Activated gamma-delta T cell (primary cell): ENCODE results near the gene MACIR.
"Not testable (repeated sequence)": the region's sequence is repeated elsewhere in the genome, so short reads cannot be mapped to it uniquely, and the experiment has no call there.

Experiments used
- DNase-seq: peaks from one replicate; lab custom pipeline; 2025; lab: John Stamatoyannopoulos, UW
- total RNA-seq, 2 donors: gene quantifications; one replicate each; lab custom pipeline; 2026; lab: John Stamatoyannopoulos, UW

Gene MACIR, protein sequence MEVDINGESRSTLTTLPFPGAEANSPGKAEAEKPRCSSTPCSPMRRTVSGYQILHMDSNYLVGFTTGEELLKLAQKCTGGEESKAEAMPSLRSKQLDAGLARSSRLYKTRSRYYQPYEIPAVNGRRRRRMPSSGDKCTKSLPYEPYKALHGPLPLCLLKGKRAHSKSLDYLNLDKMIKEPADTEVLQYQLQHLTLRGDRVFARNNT
- 6.9 to 8.2 reads per million in 2 donors for total RNA-seq

DNA sequence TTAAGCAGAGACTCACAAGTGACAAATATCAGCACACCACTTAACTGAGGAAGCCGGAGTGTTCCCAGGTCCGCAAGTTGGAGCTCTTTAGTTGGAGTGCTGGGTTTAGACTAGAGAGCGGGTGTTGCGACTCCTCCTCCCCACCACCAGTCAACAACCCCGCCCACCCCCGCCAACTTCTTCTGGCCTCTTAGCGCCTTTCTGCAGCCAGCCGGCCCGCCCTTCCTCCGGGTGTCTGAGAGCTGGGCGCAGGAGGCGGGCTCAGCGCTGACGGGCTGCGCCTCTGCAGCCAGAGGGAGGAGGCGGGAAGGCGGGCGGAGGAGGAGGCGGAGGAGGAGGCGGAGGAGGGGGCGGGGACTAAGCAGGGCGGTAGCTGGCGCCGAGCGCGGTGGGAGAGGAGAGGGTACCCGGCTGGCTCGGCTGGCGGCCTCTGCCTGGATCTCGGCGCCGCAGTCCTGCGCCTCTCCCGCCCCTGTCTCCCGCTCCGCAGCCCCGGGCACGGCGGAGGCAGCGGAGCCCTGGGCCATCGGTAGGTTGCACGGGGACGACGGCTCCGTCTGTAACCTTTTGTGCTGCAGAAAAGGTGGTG, at the start of gene MACIR:
Gene MACIR (plus strand): TSS at position 396 of the 589 bp plus-strand sequence. CDS start 17,157 bp downstream, outside the sequence.
- DNase-seq = peak; percentile 89

DNA sequence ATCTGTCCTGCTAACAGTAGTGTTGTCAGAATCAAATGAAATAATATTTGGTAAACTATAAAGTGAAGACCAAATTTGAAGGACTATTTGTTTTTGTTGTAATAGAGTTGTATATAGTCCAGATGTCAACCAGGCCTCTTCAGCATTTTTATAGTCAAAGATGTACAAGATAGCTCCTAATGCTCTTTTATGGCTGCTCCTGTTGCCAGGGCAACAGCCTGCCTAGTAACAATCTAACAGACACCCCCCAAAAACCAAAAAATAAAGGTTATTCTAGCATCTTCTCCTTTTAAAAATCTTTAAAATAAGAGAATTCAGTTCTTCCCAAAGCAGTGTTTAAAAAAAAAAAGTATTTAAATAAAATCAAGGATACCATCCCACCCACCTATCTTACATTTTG, 49.5 kb upstream of the MACIR start:
- no peak for DNase-seq

DNA sequence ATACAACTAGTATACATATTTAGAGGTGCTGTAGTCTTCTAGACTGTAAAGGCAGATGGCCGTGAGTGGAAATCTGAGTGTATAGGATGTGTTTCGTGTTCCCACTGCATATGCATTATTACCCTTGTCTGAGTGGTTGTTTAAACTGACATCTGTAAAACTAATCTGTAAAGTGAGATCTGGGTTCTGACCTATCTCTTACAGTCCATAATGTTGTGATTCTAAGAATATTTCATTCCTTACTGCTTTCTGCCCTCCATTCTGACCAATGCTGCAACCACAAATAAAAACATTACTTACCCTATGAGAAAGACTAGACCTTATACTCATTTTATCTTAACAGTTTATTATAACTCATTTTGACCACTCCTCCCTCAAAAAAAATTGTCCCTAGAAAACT, 47.6 kb upstream of the MACIR start:
- DNase-seq = no peak

DNA sequence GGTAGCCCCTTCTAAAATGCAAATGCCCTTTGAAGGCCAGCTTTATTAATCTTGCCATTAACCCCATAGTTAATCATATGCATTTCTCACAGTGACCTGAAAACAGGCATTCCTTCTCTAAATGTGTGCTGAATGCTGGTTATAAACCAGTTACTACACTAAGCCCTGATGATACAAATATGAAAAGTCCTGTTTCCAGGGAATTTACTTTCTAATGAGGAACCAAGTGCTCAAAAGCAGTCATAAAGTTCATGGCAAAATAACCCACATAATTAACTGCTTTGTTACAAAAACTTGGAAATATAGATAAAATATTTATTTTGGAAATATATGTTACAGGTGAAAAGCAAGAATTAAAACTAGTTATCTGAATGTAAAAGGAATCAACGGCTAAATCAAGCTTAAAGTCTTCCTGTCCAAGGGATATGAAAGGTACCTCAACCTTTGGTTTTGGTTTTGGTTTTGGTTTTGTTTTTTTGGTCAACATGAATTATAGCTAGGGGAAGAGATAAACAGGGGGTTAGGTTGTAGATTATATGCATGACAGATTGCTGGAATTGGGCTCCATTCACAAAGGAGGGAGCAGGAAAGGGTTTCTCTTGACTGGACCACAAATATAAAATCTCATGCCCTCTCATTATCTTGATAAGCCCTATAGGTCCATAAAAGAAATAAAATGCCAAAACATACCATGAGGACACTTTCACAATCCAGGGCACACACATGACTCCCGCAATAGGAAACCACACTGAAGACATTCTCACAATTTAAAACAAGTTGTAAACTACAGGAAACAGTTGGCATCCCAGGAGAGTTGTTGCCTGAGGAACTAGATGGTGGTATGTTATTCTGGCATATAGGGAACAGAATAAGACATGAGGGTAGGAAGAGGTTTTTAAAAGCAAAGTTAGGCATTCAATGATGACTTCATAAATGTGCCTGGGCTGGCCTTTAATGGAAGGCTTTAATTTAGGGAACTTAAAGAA, 46.7 kb upstream of the MACIR start:
- no peak for DNase-seq

DNA sequence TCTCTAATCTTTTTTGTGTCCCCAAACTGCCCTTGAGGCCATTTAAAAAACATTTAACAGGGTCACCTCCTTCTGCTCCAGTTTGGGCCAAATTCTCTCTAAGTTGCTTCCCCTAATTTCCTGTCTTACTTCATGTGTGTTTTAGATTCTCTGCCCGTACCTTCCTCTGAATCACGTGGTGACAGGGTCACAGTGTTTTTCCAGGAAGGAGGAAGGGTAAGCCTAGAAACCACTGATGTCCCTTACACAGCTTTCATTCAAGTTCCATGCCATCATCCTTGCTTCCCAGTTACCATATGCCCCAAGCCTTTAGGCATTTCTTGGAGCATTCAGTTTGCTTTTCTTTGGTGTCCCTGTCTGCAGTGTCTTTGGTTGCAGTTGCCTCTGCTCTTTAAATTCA, 42.4 kb upstream of the MACIR start:
- no peak for DNase-seq

DNA sequence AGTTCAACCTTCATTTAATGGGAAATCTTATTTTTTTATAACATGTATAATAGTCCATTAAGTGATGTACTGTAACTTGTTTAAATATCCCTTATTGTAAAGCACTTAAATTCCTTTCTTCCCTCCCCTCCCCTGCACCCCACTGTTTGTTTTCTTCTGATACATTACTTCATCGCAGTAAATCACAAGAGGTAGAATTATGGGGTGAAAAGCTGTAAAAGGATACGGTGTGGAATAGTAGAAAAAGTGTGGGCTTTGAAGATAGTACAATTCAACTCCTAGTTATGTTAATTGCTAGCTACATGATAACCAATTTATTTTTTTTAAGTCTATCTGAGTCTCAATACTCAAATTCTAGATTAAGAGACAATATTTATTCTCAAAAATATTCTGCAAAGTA, 41.9 kb upstream of the MACIR start:
- no peak for DNase-seq

DNA sequence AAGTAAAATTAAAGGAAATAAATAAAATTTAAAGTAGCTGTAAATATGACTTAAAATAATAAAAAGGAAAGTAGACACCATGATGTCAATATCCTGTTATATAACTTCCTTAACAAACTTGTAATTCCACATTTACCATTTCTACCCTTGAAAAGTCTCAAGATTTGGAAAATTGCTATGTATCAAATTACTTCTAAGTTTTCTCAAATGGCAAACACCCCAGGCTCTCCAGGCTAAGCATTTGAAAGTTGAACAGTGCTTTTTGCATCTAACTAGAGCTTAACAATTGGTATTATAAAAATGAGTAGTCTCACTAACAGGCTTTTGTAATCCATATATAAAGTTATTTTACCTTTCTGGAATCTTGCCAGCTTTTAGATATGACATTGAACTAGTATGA, 41.5 kb upstream of the MACIR start:
- no peak for DNase-seq

DNA sequence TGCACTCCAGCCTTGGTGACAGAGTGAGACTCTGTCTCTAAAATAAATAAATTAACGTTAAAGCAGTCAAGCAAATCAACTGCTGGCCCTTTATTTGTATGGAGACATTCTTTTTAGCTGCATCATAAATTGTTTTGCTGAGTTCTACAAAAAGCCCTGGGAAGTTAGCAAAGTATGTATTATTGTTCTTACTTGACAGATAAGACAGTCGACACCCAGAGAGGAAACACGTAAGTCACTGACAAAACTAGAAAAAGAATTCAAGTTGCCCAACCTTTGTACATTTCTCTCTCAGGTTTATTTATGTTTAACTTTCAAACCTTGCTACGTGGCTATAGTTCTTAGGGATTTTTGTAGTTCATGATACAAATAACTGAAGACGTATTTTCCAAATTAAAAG, 40.4 kb upstream of the MACIR start:
- DNase-seq = no peak

DNA sequence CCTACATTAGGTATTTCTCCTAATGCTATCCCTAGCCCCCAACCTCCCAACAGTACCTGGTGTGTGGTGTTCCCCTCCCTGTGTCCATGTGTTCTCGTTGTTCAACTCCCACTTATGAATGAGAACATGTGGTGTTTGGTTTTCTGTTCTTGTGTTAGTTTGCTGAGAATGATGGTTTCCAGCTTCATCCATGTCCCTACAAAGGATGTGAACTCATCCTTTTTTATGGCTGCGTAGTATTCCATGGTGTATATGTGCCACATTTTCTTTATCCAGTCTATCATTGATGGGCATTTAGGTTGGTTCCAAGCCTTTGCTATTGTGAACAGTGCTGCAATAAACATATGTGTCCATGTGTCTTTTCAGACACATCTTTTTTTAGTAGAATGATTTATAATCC, 39.5 kb upstream of the MACIR start:
- not testable (repeated sequence) for DNase-seq

DNA sequence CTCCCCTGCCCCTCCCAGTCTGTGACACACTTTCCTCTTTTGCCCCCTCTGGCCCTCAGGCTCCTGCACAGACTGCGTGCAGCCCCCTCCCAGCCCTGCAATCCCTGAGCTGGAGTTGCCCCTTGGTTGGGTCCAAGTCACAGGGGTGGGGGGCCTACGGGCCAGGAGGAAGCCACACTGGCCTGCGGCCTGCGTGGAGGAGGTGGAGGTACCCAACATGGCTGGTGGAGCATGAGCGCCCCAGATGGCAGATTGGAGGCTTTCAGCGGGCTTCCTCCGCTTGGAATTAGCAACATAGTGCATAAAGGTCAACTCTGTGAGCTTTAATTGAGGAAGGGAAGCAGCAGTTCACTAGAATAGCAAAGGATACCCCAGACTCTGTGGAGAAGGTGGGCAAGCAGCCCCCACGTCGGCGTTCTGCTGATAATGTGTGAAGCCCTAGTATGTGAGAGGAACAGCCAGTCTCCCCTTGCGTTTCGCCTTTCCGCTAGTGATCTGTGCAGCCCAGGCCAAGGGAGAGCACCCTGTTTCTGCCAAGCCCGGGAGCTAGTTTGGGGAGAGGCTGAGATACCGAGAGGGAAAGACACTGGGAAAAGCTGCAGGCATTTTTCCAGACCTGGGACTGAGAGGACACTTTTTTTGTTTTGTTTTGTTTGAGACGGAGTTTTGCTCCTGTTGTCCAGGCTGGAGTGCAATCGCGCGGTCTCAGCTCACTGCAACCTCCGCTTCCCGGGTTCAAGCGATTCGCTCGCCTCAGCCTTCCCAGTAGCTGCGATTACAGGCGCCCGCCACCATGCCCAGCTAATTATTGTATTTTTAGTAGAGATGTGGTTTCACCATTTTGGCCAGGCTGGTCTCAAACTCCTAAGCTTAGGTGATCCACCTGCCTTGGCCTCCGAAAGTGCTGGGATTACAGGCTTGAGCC, 35.3 kb upstream of the MACIR start:
- DNase-seq = no peak

DNA sequence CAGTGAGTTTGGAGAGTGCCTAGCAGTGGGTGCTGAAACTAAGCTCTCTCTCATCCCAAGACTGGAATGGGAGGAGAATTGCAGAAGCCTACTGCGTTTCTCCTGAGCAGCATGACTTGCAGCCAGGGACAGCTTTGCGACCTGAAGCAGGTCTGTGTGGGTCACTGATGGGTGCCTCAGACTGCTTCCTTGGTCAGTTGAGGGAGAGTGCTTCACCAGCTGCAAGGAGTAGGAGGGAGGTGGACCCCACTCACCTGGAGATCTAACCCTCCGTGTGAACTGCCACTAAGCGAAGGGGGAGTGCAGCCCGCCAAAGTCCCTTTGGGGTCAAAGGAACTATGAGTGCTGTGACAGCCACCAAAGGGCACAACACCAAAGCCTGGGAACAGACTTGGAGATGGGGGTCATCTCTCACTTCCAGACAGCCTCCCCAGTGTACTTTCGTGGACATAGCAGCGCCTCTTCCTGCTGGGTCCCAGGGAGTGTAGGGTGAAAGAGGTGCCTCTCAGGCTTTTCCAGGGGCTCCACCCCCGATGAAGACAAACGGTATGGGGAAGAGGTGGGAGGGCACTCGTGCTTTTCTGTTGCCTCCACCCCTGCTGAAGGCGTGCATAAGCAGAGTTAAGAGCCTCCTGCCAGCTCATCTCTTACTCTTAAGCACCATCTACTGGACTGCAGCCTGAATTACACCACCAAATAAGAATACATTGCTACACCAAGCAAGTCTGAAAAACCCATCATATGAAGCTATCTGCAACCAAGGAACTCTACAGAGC, 34.3 kb upstream of the MACIR start:
- DNase-seq = no peak

DNA sequence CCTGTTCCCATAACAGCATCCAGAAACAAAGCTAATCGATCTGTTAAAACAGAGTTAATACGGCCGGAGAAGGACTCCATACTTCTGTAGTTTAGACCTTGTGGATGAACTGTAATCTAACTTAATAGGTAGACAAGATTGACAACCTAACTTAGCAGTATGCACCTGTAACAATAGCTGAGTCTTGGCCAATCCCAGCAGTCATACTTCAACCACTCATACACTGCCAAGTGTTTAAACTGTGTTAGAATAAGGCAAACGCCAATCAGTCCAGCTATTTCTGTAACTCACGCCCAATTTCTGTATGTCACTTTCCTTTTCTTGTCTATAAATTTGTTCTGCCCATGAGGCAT, 33.7 kb upstream of the MACIR start:
- DNase-seq = no peak

DNA sequence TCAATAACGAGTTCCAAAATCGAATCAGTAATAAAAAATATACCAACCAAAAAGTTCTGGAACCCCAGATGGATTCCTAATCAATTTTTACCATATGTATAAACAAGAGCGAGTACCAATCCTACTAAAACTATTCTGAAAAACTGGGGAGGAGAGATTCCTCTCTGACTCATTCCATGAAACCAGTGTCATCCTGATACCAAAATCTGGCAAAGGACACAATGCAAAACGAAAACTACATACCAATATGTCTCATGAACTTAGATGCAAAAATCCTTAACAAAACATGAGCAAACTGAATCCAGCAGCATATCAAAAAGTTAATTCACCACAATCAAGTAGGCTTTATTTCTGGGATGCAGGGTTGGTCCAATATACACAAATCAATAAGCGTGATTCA, 30.5 kb upstream of the MACIR start:
- DNase-seq = no peak

DNA sequence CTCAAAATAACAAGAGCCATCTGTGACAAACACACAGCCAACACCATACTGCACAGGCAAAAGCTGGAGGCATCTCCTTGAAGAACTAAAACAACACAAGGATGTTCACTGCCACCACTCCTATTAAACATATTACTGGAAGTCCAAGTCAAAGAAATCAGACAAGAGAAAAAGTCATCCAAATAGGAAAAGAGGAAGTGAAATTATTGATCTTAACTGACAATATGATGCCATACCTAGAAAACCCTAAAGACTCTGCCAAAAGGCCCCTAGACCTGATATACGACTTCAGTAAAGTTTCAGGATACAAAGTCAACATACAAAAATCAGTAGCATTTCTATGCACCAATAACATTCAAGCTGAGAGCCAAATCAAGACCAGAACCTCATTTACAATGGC, 30.0 kb upstream of the MACIR start:
- no peak for DNase-seq

DNA sequence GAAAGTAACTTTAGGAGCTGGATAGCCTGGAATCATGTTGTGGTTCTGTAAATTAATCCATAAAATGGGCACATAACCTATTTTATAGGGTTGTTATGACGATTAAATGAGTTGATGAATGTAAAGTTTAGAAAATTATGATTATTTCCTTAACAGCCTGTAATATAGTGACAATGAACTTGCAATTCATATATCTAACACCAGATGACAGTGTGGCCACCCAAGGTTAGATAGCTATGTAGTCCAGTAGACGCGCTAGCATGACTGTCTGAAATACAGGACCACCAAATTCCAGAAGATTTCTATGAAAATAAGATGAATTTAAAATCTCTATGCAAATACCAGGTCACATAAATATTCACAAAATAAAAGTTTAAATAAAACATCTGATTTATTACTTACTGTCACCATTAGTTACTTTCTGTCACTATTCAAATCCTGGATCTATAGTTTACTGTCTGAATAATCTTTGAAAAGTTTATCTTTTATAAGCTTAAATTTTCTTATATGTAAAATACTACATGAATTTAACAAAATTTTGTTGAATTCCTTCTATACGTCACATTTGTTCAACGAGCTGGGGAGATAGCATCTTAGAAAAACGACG, 26.1 kb upstream of the MACIR start:
- DNase-seq = no peak

DNA sequence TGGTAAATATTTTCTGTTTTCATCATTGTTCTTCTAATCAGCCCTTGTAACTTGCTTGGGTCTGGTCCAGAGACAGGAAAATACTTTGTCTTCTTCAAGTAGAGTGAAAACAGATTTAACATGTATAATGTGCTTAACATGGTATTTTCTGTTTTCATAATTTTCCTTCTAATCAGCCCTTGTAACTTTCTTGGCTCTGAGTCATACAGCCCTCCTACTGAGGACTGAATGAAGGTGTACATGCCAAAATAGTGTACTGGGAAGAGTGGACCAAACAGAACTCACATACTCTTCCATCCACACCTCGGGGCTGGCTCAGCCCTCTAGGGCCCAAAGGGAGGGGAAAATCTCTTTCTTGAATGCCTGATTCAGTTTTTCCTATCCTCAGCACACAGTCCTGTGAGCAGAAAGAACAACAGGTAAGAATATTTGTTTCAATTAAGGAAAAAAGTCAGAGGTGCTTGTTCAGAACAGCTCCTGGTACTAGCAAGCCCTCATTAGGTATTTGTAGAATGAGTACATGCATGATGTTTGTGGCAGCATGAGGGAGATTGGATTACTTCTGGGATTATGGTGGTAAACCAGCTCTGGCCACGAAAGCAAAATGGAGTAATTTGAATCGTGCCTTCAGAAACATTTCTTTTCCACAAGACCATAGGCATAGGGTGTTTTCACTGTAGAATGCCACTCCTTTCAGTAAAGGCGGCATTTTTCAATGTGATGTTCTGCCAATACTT, 24.2 kb upstream of the MACIR start:
- no peak for DNase-seq

DNA sequence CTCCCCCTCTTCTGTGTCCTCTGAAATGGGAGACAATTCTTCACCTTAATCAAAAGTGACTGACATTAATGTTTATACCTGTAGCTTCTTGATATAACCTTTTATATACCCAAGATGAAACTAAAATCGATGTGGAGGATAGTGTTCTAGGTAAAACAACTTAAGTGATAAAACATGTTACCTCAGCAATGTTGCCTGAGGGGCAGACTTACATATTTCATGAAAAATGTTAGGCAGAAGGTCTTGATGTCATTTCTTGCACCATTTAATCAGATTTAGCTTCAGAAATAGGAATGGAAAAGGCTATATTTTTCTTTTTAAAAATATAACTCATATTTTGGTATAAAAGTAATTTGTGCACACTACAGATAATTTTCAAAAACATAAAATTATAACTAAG, 22.7 kb upstream of the MACIR start:
- DNase-seq = no peak

DNA sequence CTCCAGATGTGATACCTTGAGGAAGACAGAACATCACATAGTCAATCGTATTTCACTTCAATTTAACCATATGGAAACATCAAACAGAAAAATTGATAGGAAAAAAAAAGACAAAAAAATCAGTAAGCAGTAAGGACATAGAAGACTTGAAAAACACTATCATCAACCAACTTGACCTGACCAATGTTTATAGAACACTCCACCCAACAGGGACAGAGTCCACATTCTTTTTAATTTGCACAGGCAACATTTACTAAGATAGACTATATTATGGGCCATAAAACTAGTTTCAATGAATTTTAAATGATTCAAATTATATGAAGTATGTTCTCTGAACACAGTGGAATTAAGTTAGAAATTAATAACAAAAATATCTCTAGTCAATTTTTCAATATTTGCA, 20.8 kb upstream of the MACIR start:
- DNase-seq = no peak

DNA sequence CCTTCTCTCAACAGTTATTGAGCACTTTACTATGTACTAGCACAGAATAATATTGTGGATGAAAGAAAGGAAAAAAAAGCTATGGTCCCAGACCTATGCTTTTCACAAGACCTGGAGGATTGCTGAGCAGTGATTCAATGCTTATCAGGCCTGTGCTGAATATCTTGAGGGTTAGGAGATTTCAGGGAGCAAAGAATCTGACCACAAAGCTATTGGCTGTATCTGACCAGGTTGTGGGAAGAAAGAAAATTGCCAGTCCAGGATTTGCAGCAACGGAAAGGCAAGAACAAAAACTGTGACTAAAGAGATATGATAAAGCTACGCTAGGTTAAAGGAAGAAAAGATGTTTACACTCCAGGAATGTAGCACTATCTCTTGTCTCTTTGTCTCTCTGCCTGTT, 14.9 kb upstream of the MACIR start:
- DNase-seq = no peak

DNA sequence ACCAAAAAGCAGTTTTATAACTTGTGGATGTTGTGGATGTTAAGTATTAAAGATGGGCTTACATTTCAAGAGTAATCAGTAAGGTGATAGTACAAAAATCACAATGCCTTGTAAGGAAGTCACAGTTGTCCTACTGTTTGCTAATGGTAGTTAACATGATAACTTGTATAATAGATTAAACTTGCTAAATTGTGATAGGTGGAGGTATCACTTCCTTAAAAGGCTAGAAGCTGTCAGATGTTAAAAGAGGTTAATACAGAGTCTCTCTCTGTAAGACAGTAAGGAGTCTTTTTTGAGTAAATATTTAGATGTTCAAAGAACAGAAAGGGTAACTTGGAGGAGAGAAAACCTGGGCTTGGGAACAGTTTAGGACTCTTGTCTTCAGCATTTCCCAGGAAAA, 14.2 kb upstream of the MACIR start:
- DNase-seq = no peak
